NK-92 (cell line): ENCODE data around the gene WDR62.
"Not testable (repeated sequence)": the region's sequence is repeated elsewhere in the genome, so short reads cannot be mapped to it uniquely, and the experiment has no call there.

Source experiments
- DNase-seq: peaks from one replicate; lab custom pipeline; 2025; ENCODE audit not compliant: unreplicated experiment; lab: John Stamatoyannopoulos, UW

The WDR62 gene

DNA sequence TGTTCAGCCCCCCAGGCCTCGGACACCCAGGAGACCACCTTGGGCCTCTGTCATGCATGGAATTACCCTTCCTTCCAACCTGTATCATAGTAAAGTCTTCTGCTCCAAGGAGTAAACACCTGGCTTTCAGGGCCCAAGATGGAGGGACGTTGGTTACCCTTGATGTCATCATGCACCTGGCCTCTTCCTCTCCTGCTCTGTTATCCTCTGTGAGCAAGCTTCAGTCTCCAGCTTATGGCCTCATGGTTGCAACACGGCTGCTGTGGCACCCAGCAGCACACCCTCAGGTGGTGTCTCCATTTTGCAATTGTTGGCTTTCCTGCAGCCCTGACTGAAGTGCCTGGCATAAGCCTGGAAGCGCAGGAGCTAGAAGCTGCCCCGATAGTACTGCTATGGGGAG is 52.3 kb downstream of the WDR62 start:
- DNase-seq, result no peak

DNA sequence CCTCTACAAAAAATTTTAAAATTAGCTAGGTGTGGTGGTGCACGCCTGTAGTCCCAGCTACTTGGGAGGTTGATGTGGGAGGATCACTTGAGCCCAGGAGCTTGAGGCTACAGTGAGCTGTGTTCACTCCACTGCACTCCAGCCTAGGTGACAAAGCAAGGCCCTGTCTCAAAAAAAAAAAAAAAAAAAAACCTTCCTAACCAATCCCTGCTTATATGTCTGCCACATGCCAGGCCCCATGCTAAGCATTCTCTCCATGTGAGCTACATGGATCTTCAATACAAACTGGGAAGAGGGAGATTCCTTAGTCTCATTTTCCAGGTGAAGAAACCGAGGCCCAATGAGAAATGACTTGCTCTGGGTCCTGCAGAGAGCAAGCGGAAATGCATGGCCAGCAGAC is 54.0 kb downstream of the WDR62 start:
- DNase-seq, result no peak

DNA sequence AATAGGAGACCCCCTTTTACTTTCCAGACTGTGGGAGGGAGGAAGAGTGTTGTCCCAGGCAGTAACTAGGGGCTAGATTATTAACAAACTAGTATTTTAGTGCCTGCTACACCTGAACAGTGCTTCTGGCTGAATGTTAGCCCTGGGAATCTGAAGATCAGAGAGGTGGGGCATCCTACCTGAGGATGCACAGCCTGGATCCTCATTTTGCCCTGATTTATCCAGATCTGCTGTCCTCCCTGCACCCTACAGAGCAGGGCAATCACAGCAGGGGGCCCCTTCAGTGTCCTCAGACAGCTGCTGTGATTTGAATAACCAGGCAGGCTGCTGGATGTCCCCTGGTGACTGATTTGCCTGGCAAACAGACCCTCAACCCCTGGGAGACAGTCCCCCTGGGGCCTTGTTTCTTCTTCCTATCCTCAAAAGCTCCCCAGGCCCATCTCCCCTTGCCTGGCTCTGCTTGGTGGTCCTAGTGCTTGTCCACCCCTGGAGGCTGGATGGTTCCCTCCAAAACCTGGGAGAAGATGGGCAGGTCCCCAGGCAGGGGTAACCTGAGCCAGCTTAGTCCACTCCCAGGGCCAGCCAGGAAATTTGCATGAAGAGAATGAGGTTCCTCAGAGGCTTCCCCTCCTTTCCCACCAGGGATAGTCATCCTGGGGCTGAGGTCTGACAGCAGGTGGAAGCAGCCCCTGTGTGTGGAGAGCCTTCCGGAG is 55.9 kb downstream of the WDR62 start, which contains the start of gene OVOL3:
Gene OVOL3 (plus strand): TSS at position 657 of the 713 bp plus-strand sequence. CDS start 60 bp downstream, outside the sequence.
- DNase-seq, result no peak

- DNase-seq, result no peak
Measured at GRCh38 chr19:36111200-36111539, 56.5 kb downstream of the WDR62 start.

DNA sequence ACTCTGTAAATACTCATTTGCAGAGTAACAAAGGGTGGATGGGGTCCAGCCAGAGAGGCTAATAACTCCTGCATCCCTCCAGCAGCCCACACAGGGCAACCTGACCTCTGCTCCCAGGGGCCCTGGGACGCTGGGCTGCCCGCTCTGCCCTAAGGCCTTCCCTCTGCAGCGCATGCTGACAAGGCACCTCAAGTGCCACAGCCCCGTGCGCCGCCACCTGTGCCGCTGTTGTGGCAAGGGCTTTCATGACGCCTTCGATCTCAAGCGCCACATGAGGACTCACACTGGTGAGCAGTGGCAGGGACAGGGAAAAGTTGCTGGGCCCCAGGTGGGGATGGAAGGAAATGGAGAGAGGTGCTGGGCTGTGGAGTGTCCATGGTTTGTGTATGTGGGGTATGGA is 58.0 kb downstream of the WDR62 start:
- DNase-seq, result no peak

DNA sequence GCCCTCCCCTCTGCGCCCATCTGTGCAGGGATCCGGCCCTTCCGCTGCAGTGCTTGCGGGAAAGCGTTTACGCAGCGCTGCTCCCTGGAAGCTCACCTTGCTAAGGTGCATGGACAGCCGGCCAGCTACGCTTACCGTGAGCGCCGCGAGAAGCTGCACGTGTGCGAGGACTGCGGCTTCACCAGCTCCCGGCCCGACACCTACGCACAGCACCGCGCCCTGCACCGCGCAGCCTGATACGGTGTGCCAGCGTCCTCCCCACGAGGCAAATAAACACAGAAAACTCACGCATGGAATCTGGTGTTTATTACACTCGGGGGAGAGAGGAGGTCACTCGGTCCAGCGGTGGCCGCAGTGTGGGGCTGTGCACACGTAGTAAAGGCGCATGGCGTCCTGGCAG is 58.7 kb downstream of the WDR62 start:
- no peak for DNase-seq

- DNase-seq, result no peak
Measured at GRCh38 chr19:36113894-36114720, 59.4 kb downstream of the WDR62 start.

DNA sequence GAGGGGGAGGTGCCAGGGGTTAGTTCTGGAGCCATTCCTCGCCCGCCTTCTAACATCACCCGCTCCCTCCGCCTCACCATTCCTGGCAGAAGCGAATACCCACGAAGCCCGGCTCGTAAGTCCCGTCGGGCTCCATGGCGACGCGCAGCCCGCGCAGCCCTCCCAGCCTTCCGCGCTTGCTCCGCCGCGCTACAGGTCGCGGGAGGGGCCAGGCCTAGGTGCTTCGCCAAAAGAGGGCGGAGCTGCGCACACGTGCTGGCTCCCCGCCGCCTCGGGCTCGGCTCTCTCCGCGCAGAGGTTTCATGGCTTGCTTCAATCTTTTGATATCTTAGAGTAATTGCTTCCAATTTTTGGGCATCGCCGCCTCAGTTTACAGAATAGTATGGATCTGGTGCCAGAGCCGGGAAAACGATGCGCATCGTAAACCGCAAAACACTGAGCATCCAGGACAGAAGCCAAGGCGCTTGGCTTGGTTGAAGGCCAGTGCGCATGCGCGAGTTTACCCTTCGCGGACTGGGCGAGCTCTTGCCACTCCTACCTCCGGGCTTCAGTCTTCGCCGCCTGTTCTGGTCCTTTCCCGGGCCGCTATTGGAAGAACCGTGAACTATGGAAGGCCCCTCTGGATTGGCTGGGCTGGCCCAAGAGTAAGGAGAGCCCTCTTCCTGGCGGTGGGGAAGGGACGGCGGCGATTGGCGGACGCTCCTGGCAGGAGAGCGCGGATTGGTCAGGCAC is 60.2 kb downstream of the WDR62 start, which contains the start of gene POLR2I:
Gene POLR2I (minus strand): TSS at position 155 of the 732 bp plus-strand sequence. CDS start 19 bp downstream, at position 136.
- DNase-seq, result peak; percentile 98

GRCh38 chr19:36115453-36116343 is 61.0 kb downstream of the WDR62 start, which contains the start of gene TBCB:
Gene TBCB (plus strand): TSS chr19:36115468. CDS start chr19:36115561, 93 bp downstream.
- no peak for DNase-seq

- DNase-seq, result no peak
Measured at GRCh38 chr19:36116344-36116637, 61.6 kb downstream of the WDR62 start.

DNA sequence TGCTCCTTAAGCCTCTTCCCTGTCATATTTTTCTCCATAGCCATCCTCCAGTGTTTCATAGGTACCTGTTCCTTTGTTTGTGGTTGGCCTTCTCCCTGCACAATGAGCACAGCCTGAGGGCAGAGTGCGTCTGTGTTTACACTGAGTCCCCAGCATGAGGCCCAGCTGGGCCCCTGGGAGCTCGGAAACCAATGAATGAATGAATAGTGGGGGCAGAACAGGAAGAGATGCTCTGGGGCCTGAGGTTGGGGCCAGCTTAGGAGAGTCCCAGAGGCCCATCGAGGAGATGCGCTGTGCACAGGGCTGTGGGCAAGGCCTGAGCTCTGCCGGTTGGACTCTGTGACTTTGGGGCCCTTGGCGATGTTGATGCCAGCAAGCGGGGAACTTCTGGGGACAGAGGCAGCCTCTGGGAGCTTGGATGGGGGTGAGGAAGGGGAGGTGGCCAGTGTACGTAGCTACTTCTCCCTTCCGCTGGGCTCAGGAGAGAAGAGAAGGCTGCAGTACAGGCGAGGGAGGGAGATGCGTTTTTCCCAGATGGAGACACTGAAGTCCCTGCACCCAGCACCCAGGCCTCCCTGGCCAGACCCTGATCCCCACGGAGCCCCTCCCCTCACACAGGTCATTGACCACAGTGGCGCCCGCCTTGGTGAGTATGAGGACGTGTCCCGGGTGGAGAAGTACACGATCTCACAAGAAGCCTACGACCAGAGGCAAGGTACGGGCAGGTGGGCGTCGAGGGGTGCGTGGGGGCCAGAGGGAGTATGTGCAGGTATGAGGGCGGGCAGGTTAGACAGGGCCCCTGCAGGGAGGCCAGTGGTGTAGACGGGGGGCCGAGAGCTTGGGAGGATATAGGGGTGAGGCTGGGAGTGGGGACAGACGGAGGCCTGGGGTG is 65.6 kb downstream of the WDR62 start:
- DNase-seq, result no peak

- no peak for DNase-seq
Measured at GRCh38 chr19:36120984-36121358, 66.3 kb downstream of the WDR62 start.

- DNase-seq, result no peak
Measured at GRCh38 chr19:36121486-36122124, 66.9 kb downstream of the WDR62 start.

DNA sequence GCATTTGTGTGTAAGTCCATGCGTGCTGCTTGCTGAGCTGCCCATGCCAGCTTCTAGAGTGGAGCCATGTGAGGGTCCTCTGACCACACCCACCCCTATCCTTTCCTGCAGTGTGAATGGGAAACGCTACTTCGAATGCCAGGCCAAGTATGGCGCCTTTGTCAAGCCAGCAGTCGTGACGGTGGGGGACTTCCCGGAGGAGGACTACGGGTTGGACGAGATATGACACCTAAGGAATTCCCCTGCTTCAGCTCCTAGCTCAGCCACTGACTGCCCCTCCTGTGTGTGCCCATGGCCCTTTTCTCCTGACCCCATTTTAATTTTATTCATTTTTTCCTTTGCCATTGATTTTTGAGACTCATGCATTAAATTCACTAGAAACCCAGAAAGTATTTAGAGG is 70.9 kb downstream of the WDR62 start:
- no peak for DNase-seq

- DNase-seq, result no peak
Measured at GRCh38 chr19:36128392-36128736, 73.7 kb downstream of the WDR62 start.

DNA sequence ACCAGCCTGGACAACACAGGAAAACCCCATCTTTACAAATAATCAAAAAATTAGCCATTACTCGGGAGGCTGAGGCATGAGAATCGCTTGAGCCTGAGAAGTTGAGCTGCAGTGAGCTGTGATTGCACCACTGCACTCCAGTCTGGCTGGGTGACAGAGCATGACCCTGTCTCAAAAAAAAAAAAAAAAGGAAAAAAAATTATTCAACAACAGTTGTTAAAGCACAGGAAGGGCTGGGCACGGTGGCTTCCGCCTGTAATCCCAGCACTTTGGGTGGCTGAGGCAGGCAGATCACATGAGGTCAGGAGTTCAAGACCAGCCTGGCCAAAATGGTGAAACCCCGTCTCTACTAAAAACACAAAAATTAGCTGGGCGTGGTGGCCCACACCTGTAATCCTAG is 76.5 kb downstream of the WDR62 start:
- not testable (repeated sequence) for DNase-seq

GRCh38 chr19:36134867-36135266 is 80.2 kb downstream of the WDR62 start:
- not testable (repeated sequence) for DNase-seq

GRCh38 chr19:36136964-36137686 is 82.4 kb downstream of the WDR62 start:
- no peak for DNase-seq

DNA sequence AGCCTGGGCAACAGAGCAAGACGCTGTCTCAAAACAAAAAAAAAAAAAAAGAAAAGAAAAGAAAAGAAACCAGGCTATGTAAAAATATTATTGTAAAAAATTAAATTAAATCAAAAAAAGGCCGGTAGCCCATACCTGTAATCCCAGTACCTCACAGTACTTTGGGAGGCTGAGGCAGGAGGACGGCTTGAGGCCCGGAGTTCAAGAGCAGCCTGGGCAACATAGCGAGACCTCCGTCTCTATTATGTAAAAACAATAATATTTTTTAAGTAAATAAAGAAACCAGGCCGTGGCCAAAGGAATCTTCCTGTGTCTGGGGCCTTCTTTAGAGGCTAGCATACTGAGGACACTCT is 84.4 kb downstream of the WDR62 start:
- DNase-seq, result no peak
